LNCaP clone FGC (cell line): ENCODE measurements around the gene ABCD4.
A peak's percentile ranks its signal among the peaks of the same experiment; 100 is the strongest.
"Not testable (repeated sequence)": the region's sequence is repeated elsewhere in the genome, so short reads cannot be mapped to it uniquely, and the experiment has no call there.

Source experiments
- DNase-seq: peaks from one replicate; pipeline ENCODE4 v3.0.0-alpha.2; 2011; ENCODE audit warnings: low read depth
- H3K4me3 ChIP-seq: 2 replicates; pipeline ENCODE4 v1.5.1; 2011; ENCODE audit warnings: mild to moderate bottlenecking, low read depth, low read length, control low read depth
- TF ChIP-seq, protein P1 (sequence below): IDR thresholded peaks from 2 replicates; pipeline ENCODE4 v1.5.1; 2012; ENCODE audit warnings: mild to moderate bottlenecking; ENCODE audit not compliant: control insufficient read depth, insufficient read depth; ENCODE audit errors: extremely low read depth

The ABCD4 gene

DNA sequence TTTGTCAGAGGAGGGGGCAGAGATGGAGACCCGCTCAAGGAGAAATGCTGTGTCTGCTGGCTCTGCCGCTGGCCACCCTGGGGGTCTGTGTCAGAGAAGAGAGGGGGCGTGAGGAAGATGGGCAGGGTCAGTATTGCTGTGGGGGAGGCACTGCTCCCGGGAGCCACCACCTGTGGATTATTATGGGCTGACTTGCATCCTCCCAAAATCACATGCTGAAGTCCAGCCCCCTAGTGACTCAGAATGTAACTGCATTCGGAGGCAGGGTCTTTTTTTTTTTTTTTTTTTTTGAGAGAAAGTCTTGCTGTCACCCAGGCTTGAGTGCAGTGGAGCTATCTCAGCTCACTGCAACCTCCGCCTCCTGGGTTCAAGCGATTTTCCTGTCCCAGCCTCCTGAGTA lies 12.3 kb downstream of the ABCD4 start:
- no peak for DNase-seq

DNA sequence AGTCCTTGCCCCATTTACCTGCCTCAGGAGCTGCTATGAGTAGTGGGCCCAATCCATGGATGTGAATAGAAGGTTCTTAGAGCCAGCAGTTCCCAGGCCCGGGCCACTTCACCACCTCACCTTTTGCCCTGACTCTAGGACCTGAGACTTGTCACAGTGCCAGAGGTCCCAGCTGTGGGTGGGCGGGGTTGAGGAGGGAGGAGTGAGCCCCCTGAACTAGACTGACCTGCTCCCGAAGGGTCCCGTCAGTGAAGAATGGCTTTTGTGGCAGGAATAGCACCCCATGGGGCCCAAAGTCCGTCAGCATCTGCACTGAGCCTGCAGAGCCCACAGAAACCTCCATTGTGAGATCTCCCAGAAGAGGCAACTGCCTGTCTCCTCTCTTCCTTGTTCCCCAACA lies 12.9 kb downstream of the ABCD4 start:
- no peak overlapping the region for H3K4me3 ChIP-seq
- DNase-seq, result no peak
- TF ChIP-seq, protein P1, sequence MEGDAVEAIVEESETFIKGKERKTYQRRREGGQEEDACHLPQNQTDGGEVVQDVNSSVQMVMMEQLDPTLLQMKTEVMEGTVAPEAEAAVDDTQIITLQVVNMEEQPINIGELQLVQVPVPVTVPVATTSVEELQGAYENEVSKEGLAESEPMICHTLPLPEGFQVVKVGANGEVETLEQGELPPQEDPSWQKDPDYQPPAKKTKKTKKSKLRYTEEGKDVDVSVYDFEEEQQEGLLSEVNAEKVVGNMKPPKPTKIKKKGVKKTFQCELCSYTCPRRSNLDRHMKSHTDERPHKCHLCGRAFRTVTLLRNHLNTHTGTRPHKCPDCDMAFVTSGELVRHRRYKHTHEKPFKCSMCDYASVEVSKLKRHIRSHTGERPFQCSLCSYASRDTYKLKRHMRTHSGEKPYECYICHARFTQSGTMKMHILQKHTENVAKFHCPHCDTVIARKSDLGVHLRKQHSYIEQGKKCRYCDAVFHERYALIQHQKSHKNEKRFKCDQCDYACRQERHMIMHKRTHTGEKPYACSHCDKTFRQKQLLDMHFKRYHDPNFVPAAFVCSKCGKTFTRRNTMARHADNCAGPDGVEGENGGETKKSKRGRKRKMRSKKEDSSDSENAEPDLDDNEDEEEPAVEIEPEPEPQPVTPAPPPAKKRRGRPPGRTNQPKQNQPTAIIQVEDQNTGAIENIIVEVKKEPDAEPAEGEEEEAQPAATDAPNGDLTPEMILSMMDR, result no peak

More for the DNA sequence above, 12.3 kb downstream of the ABCD4 start:
- H3K4me3 ChIP-seq, result no peak overlapping the region
- TF ChIP-seq, protein P1, result peak; percentile 39; the same call in 1 of the 2 replicates

DNA sequence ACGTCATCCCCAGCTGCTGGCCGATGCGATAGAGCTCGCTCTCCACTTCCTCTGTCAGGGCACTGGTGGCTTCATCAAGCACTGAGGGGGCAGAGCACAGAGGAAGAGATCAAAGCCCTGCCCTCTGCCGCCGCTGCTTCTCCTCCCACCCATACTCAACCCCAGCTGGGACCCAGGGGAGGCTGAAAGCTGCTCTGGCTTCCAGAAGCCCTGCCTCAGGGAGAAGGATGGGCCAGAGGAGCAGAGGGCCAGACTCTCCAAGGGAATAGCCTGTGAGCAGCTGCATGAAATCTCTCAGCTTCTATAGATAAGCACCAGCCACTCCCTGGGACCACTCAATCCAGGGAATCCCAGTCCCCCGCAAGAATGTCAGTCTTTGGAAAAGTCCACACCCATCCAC lies 16.0 kb downstream of the ABCD4 start:
- DNase-seq, result no peak
- H3K4me3 ChIP-seq, result no peak overlapping the region
- TF ChIP-seq, protein P1, result no peak

DNA sequence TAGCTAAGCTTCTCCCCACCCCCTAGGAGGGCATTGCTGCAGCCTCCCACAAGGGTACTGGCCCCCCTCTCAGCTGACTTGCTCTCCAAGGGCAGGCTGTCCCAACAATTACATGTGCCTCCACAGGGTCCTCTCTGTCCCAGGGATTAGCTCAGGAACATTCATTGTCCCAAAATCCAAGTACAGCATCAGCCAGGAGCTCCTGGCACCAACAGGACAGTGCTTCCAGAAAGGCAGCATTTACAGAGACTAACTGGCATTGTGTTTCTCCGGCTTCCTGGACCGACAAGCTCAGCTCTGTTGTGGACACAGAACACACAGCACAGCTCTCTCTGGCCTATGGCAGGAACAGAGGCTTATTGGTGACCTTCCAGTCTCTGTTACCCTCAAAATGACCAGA lies 21.7 kb downstream of the ABCD4 start:
- TF ChIP-seq, protein P1, result no peak
- H3K4me3 ChIP-seq, result no peak overlapping the region
- DNase-seq, result no peak

DNA sequence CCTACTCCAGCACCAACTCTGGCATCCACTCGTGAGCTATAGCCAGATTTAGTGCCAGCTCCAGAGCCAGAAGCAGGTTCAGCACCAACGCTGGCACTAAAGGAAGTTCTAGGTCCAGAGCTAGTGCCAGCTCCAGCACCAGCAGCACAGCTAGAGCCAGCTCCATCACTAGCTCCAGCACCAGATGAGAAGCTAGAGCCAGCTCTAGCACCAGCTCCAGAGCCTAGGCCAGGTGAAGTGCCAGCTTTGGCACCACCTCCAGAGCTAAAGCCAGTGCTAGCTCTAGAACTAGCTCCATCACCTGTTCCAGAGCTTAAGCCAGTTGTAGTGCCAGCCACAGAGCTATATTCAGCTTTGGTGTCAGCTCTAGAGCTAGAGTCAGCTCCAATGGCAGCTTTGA lies 24.7 kb downstream of the ABCD4 start:
- no peak overlapping the region for H3K4me3 ChIP-seq
- TF ChIP-seq, protein P1, result no peak
- no peak for DNase-seq

DNA sequence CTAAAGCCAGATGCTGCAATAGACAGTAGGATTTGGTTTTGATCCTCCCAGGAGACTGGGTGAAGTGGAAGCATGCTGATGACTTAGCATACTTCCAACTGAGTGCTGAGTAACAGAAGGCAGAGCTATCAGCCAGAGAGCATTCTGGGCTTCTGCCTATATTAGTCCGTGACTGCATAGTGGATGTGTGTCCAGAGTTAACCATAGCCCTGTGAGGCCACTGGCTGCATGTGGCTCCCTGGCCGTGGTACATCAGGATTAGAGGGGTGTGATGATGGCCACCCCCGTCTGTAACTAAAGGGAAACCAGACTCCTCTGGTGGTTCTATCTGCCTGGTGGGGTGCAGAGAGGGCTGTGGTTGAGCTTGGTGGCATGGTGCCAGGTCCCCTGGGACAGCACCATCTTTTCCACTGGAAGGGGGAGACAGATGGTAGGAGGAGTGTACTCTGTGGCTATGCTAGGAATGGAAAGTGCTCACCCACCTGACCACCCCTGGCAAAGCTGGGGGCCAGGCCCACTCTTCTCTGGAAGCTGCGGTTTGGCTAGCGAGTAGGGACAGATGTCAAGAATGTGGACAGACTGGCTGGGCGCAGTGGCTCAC lies 27.4 kb downstream of the ABCD4 start:
- no peak overlapping the region for H3K4me3 ChIP-seq
- no peak for DNase-seq
- TF ChIP-seq, protein P1, result no peak

DNA sequence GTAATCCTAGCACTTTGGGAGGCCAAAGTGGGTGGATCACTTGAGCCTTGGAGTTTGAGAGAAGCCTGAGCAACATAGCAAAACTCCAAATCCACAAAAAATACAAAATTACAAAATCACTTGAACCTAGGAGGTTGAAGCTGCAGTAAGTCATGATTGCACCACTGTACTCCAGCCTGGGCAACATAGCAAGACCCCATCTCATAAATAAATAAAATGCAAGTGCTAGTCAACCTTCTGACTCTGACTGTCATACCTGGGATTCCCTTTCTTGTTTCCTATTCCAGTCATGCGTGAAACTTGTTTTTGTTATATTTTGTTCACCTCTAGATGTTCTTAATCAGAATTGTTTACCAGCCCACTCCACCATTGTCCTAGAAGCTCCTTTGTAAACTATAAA lies 31.4 kb downstream of the ABCD4 start:
- no peak for DNase-seq
- TF ChIP-seq, protein P1, result no peak
- no peak overlapping the region for H3K4me3 ChIP-seq

DNA sequence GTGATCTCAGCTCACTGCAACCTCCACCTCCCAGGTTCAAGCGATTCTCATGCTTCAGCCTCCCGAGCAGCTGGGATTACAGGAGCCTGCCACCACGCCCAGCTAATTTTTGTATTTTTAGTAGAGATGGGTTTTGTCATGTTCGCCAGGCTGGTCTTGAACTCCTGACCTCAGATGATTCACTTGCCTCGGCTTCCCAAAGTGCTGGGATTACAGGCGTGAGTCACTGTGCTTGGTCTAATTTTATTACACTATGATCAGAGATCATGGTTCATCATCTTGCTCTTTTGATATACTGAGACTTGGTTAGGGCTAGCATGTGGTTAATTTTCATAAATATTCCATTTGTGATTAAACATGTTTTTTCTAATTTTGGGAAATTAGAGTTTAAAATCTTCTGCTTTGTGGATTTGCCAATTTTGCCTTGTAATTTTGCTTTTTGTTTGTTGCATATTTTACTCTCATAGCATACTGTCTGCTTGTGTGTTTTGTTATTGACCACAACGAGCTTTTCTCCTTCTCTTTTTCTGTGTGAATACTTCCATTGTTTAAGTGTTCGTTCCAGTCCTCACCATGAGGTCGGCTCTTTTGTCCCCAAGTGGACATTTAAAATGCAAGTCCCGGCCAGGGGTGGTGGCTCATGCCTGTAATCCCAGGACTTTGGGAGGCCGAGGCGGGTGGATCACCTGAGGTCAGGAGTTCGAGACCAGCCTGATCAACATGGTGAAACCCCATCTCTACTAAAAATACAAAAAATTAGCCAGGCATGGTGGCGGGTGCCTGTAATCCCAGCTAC lies 32.2 kb downstream of the ABCD4 start:
- H3K4me3 ChIP-seq, DNase-seq: not testable (repeated sequence)
